GM12873 (cell line): ENCODE data around the gene NXN.

Source experiments
- TF ChIP-seq, protein P1 (sequence below): IDR thresholded peaks from 2 replicates; pipeline ENCODE4 v1.5.1; 2012; ENCODE audit warnings: low read depth, mild to moderate bottlenecking, moderate library complexity, low read length, control low read depth; ENCODE audit not compliant: insufficient read depth; ENCODE audit errors: missing control alignments

Gene NXN

DNA sequence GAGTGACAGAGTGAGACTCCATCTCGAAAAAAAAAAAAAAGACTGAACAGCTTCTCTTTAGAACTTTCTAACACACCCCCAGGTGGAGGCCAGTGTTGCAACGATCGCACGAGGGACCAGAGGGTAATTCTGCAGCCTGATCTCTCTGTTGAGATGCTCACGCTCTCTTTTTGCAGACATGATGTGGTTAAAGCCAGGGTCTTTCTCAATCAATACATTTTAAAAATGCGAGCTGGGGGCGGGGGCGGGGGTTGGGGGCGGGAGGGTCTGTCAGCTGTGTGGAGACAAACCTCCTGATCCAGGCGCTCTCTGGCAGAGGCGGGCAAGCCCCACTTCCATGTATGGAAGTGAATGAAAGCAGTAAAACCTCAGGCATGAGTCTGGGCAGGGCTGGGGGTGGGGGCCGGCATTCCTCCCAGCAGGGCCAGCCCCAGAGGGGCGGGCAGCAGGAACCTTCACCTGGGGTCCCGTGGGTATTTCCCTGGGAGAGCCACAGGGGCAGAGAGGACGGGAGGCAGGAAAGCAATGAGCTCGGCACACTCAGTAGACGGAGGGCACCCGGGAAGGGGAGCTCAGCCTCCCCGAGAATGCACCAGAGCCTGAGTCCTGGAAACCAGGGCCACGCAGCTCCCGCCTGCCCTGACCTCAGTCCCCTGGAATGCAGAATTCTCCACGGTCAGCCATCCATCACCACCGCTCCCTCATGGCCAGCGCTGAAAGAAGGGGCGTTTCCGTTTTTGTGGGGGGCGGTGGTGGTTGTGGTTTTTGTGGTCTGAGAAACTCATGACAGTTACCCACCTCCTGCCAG, 28.0 kb downstream of the NXN start:
- TF ChIP-seq, protein P1, sequence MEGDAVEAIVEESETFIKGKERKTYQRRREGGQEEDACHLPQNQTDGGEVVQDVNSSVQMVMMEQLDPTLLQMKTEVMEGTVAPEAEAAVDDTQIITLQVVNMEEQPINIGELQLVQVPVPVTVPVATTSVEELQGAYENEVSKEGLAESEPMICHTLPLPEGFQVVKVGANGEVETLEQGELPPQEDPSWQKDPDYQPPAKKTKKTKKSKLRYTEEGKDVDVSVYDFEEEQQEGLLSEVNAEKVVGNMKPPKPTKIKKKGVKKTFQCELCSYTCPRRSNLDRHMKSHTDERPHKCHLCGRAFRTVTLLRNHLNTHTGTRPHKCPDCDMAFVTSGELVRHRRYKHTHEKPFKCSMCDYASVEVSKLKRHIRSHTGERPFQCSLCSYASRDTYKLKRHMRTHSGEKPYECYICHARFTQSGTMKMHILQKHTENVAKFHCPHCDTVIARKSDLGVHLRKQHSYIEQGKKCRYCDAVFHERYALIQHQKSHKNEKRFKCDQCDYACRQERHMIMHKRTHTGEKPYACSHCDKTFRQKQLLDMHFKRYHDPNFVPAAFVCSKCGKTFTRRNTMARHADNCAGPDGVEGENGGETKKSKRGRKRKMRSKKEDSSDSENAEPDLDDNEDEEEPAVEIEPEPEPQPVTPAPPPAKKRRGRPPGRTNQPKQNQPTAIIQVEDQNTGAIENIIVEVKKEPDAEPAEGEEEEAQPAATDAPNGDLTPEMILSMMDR, result no peak

- TF ChIP-seq, protein P1, result no peak
These were observed 29.8 kb downstream of the NXN start for GRCh38 chr17:949623-950303.

- TF ChIP-seq, protein P1, result no peak
These were observed 31.2 kb downstream of the NXN start for GRCh38 chr17:948284-948852.

- TF ChIP-seq, protein P1, result no peak
These were observed 32.9 kb downstream of the NXN start for GRCh38 chr17:946510-947236.

DNA sequence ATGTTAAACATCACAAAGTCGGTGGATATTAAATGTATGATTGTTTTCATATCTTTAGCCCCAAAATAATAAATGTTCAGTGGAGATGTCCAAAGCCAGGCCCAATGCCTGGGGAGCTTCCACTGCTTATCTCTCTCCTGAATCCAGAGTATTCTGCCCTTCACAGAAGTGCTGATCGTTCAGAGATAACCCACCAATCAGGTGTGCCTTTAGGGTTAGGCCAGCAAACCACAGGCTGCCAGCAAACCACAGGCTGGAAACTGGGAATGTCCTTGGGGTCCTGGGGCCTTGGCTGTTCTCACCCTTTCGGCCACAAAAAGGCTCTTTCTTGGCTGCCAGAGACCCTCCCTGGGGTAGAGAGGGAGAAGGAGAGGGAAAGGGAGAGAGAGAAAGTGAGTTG, 33.9 kb downstream of the NXN start:
- TF ChIP-seq, protein P1, result no peak

- TF ChIP-seq, protein P1, result no peak
These were observed 35.2 kb downstream of the NXN start for GRCh38 chr17:944266-944826.
